HG02759 (cell line): ENCODE data around the gene ADARB2.

Experiments used
- ATAC-seq: cut with Tn5 transposase; IDR thresholded peaks from one replicate; pipeline ENCODE4 v1.9.1; 2021; ENCODE audit warnings: mild to moderate bottlenecking, moderate library complexity; ENCODE audit not compliant: unreplicated experiment

ADARB2 gene

DNA sequence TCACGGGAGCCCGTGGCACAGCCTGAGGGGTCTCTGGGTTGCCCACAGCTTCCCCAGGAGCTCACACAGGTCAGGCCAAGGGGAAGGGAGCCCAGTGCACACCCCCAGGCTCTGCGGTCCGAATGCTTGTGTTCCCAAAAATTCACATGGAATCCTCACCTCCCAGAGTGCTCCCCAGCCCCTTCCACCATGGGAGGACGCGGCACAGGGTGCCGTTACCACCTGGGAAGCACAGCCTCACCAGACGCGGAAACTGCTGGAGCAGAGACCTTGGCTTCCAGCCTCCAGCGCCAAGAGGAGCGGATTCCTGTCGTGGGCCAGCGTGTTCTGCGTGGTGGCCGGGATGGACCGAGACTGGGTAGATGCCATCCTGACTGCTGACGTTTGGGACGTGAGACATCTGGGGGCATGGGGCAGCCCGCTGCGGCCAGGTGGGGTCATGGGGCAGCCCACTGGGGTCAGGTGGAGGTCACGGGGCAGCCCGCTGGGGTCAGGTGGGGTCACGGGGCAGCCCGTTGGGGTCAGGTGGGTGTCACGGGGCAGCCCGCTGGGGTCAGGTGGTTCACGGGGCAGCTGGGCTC lies 531.8 kb downstream of the ADARB2 start:
- no peak for ATAC-seq

DNA sequence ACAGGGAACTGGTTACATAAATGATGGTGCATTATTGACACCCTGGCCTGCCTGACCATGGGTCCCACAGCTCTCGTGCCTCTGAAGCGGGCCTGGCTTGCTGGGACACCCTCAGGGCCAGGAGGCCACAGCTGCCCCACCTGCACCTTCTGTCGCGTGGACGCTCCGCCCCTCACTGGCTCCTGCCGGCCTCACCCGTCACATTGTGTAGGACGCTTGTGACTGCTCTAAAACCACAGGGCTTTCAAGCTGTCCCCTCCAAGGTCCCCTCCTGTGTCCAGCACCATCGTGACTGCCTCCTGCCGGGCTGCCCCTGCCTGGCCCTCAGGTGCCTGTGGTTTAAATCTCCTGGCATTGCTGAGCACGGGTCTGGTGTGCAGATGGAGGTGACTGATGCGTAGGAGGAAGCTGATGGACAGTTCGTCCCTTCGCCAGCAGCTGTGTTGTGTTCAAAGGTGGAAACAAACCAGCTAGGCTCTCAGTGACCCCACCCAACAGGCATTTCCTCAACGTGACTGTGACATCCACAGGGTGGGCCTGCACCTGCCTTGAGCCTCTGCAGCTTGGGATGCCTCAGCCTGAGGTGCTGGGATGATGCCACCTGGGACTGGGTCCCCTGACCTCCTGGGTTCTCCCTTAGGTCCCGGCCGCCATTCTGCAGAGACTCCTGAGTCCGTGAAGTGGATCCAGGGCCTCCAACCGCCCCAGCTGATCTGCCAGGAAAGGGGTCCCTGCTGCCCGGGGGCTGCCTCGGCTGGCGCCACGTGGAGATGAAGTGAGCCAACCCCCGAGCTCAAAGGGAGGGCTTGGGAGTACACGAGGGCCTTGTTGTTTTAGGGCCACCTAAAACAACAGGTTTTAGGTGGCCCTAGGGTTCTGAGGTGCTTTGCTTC lies 532.6 kb downstream of the ADARB2 start:
- no peak for ATAC-seq

DNA sequence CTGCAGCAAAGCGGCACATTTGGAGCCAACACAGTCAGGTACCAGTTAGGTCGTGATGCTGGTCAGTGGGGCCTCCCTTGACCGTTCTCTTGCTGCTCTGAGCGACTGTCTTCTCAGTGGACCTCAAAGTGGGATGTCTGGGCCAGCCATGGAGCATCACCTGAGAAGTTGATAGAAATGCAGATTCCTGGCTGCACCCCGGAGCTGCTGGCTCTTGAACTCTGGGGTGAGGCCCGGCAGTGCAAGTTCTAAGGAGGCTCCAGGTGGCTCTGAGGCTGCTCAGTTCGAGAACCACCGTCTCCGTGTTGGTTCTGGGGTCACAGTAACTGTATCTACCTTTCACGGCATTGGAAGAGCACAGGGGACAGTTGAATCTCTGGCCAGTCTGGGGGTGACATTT lies 533.6 kb downstream of the ADARB2 start:
- ATAC-seq, result no peak

DNA sequence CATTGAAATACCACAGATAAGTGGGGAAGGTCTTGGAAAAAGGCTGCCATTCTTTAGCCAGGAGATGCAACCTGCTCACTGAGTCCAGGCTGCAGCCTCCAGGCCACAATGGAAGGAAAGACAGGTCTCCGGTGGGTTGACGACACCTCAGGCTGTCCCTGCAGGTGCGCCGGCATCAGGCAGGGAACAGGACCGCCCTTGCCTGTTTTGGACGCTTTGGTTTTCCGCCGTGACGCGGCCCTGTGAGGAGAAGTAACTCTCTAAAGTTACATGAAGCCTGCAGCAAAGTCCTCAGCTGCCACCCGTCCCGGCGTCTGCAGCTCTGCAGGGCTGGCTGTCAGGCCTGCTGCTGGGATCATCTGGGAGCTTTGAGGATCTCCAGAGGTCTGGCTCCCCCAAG lies 534.1 kb downstream of the ADARB2 start:
- ATAC-seq, result no peak

DNA sequence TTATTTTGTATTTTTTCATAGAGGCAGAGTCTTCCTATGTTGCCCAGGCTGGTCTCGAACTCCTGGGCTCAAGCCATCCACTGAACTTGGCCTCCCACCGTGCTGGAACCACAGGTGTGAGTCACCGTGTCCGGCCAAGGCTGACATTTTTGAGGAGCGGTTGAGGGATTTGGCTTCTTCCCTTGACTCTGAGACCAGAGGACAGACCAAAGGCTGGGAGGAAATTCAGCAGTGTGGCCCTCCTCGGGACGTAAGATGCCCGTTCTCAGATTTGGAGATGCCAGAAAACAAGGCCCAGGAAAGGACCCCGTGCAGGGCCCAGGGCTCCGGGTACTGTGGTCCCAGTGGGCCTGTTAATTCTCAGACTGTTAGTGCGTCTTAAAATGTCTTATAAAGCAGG lies 535.0 kb downstream of the ADARB2 start:
- ATAC-seq, result no peak

DNA sequence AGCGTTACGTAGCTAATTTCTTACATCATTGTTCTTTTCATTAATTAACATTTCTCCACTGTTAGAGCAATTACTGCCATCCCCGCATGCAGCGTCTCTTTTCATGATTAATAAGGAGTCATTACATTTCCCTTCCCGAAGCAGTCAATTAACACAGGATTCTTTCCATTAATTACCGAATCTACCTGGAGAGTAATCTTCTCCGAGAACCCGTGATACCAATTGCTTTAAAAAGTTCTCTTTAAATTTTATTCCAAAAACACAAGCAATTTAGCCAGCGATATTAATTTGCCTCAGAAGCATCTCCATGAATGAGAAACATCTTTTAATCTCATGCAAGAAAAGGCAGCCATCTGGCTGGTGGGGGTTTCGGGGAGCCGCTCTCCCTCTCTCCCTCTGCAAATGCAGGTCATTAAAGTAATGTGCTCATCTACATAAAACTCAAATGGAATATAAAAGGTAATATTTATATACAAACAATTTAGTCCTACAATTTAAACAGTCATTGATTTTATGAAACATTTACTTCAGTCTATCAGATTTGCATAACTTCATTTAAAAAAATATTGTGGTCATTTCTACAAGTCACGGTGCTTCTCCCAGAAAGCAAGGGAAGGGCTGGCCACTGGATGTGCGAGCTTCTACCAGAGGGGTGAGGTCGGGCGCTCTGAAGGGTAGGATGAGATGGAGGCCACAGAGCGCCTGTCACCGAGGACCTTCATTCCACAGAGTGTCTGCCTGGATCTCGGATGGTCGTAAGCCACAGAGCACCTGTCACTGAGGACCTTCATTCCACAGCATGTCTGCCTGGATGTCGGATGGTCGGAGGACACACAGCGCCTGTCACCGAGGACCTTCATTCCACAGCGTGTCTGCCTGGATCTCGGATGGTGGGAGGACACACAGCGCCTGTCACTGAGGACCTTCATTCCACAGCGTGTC lies 536.2 kb downstream of the ADARB2 start:
- no peak for ATAC-seq

DNA sequence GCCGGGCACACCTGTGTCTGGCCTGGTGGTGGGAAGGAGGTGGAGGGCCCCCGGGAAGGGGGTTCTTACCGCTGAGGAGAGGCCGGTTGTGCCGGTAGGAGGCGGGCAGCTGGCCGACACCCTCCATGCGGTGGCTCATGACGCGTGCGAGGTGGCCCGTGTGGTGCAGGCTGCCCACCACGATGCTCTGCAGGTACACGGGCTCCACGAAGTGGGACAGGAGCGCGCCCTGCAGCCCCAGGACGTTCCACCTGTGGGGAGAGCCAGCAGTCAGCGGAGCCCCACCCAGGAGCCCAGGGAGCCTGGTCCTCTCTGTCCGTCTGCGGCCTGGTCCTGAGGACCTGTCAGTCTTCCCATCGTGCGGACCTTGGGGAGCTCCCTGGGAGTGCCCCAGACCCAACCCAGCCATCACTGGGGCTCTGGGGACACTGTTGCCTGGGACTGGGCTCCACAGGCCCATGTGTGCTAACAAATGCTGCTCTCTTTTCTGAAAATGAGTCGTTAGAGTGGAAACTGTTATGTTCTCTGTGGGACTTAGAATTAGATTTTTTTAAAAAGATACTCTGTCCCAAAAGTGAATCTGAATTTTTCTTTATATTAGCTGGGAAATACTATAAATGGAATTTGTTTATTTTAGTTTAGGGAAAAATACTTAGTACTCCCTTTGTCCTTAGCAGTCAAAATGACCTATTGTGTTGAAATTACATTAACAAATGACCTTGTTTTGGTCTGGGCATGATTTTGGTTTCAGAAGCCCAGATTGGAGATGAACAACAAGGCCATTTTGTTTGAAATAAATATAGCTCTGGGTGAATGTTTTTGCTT lies 537.2 kb downstream of the ADARB2 start:
- no peak for ATAC-seq

DNA sequence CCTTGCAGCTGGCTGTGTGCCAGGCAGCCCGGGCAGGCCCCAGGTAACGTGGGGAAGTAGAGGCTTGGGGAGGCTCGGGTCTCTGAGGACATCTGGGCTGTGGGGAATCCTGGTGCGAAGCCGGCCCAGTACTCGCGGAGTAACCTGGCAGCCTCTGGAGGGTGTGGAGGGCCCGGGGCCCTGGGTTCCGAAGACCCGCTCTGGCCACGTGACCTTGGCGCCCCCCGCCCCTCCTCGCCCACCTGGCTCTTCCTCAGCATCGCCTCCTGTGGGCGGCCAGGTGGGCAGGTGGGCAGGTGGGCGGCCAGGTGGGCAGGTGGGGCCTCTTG lies 538.0 kb downstream of the ADARB2 start:
- ATAC-seq, result no peak

DNA sequence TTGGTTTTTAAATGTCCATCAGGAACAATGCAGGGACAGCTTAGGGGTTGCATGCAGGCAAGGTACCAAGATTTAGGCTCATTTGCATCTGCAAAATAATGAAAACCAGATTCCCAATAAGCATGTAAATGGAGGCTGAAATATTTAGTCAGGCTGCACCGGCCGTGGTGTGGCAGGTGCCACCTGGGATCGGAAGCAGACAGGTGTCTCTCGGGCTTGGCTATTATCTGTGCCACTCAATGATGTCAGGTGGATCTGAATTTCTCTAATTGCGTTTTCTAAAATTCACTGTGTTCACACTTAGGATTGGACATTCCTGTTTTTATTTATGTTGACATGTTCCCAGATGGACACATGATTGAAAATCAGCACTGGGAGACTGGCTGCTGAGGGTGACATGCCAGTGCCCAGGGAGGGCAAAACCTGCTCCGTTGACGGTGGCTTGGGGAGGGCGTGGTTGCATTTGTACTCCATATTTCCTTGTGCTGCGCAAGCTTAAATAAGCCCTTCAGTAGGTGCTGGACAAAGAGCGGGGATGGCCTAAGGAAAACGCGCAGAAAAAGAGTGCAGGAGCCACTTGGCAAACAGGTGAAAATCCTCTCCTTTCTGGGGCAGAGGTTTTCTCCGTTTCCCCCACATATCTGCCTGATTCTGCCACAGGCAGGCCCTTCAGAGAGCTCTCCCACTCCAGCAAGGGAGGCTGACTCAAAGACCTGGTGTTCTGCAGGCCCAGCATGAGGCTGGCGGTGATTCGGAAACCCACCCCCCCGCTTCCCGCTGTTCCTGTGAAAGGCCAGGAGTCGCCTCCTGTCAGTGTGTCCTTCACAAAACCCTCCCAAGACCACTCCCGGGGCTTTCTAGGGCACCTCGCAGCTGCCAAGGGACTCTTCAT lies 538.6 kb downstream of the ADARB2 start:
- ATAC-seq, result no peak

DNA sequence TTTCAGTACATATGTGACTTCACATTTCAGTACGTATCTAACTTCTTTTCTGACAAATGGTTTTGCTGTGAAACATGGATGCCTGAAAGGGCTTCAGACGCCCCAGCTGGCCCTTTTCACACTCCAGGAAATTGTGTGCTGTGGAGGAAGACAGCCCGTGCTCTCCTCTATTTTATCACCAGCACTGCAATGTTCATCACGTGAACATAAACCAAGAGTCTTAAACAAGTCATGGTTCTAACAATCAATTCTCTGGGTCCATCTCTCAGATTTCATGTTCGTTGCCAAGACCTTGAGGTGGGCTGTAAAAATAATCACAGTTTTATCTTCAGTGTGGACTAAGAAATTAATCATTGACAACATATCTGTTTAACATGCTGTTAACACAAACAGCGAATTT lies 539.9 kb downstream of the ADARB2 start:
- no peak for ATAC-seq

DNA sequence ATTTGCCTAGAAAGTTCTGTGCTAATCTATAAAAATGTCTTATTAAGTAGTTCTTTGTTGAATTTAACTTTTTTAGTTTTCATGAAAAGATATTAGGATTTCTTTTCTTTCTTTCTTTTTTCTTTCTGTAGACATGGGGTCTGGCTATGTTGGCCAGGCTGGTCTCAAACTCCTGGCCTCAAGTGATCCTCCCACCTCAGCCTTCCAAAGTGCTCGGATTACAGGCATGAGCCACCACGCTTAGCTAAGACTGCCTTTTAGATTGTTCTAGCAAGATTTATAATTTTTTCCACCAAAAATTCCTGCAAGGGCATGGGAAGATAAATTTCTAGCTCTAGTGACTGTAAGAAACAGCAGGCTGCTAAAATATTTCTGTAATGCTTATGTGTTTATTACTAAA lies 540.7 kb downstream of the ADARB2 start:
- ATAC-seq, result no peak

DNA sequence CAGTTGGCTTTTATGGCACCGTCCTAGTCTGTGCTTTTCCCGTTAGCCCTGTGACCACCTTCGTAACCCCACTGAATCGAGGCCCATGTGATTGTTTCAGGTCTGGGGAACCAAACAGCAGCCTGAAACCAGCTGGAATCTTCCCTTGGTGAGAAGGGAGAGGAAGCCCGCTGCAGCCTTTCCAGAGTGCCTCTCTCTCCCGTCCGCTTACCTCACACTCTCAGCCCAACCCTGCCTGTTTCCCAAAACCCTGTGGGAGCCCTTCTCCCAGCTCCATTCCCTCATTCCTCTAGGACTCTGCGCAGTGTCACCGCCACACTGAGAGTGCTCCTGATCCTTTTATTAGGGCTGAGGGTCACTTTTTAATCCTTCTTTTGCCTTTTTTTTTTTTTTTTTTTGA lies 541.5 kb downstream of the ADARB2 start:
- ATAC-seq, result no peak

DNA sequence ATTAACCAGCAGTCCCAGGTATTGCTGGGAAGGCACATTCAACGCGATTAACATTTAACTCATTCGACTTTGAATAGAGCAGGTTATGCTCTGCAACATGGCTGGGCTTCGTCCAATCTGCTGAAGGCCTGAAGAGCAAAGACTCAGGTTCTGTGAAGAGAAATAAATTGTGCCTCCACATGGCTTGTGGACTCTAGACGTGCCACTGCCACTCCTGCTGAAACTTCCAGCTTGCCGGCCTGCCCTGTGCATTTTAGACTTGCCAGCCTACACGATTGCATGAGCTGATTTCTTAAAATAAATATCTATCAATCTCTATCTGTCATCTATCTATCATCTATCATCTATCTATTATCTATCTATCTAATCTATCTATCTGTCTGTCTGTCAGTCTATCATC lies 543.2 kb downstream of the ADARB2 start:
- no peak for ATAC-seq

DNA sequence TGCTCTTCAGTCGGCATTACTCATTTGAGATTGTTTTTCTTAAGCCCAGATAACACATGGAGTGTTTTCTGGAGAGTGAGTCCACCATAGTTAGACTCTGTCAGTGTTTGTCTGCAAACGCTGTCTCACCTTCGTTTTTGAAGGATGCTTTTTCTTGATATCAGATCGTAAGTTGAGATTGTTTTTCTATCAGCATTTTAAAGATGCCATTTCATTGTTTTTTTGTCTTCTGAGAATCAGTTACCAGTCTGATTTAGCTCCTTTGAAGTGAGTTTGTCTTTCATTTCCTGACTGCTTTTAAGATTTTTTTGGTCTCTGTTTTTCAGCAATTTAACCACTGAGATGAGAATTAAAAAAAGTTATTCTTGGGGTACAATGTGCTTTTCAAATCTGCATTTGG lies 543.8 kb downstream of the ADARB2 start:
- ATAC-seq, result no peak

DNA sequence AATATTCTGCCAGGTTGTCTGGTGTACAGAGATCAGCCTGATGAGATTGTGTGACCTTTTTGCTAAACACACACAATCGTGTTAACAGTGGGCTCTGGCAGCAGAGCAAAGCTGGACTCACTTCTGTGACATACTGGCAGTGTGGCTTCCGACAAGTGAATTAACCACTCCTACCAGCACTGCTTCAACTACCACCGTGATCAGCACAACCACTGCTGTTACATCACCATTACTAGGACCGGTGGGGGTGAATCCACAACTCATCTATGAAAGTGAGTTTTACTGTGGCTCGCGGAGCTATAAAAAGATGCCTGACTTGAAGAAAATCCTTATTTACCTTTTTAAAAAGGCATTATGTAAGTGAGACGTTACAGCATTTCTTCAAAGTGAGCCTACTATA lies 545.6 kb downstream of the ADARB2 start:
- ATAC-seq, result no peak

DNA sequence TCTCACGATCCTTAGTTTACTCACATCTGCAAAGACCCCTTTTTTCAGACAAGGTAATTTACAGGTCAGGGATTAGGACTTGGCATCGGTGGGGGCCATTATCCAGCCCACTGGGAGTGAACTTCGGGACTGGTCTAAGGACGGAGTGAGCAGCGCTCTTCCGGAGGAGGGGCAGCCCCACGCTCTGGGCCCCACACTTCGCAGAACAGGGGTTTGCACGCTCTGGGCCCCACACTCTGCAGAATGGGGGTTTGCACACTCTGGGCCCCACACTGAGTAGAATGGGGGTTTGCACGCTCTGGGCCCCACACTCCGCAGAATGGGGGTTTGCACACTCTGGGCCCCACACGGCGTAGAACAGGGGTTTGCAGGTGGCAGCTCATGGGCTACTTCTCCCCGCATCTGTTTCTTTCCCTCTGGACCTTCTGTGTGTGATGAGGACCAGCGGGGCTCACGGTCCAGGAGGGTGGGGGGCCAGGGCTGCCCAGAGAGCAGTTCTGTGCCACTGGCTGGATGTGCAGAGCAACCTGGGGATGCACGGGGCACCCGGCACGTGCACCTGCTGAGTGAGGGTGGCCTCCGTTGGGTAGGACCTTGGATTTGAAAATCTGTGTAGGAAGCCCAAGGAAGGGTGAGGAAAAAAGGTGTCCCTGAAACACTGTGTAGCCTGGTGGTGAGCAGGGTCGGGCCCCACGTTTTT lies 546.4 kb downstream of the ADARB2 start:
- ATAC-seq, result no peak

DNA sequence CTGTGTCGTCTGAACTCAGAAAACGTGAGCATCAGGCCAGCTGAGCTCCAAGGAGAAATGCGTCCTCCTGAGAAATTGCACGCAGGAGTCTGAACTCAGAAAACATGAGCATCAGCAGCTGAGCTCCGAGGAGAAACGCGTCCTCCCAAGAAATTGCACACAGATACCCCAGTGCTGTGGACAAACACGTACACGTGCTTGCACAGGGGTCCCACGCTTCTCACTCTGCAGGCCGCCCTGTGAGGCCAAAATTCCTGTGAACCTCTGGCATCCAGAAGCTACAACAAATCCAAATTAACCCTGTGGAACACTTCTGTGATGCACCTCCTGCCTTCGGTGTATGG lies 547.3 kb downstream of the ADARB2 start:
- ATAC-seq, result no peak

DNA sequence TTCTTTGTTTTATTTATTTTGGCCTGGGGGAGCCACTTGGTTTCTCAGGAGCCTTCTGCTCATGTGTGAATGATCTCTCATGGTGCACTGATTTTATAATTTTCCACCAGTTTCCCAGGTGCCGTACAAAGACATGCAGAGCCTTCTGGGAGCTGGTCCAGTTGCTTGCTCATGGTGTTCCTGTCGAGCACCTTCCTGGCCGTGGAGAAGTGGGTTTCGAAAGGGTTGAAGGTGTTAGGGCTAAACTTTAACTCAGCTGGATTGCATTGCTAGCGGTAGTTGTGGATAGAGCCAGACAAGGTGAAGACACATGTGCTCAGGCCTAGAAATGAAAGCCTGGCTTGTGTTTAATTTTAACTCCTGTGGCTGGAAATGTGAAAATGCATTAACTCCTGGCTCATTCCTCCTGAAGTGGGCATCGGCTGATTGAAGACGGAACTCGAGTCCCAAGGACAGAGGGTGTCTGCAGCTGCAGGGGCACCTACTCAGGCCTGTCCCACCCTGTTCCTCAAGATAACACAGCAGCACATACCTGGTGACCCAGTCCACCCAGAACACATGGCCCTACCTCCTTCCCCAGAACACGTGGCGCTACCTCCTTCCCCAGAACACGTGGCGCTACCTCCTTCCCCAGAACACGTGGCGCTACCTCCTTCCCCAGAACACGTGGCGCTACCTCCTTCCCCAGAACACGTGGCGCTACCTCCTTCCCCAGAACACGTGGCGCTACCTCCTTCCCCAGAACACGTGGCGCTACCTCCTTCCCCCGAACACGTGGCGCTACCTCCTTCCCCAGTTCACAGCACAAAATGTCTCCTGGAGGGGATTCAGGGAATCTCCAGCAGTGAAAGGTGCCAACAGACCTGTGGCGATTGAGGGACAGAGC lies 547.9 kb downstream of the ADARB2 start:
- no peak for ATAC-seq
